Measurements from ENCODE around the gene STRN4.
A peak's percentile ranks its signal among the peaks of the same experiment; 100 is the strongest.

Gene STRN4

DNA sequence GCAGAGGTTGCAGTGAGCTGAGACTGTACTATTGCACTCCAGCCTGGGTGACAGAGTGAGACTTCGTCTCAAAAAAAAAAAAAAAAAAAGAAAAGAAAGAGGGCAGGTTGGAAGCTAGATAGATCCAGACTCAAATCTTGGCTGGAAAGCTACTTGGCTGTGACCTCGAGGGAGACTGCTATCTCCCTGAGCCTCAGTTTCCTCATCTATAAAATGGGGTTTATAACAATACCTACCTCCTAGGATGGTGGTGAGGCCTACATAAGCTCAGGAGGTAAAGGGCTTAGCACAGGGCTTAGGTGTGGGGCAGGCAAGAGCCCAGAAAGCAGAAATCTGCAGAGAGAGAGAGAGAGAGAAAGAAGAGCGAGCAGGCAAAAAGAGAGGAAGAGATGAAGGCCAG is 61.1 kb downstream of the STRN4 start:
- no peak for DNase-seq (ENCODE audit: low read depth in 3 of 3, low spot score in 1 of 3)

DNA sequence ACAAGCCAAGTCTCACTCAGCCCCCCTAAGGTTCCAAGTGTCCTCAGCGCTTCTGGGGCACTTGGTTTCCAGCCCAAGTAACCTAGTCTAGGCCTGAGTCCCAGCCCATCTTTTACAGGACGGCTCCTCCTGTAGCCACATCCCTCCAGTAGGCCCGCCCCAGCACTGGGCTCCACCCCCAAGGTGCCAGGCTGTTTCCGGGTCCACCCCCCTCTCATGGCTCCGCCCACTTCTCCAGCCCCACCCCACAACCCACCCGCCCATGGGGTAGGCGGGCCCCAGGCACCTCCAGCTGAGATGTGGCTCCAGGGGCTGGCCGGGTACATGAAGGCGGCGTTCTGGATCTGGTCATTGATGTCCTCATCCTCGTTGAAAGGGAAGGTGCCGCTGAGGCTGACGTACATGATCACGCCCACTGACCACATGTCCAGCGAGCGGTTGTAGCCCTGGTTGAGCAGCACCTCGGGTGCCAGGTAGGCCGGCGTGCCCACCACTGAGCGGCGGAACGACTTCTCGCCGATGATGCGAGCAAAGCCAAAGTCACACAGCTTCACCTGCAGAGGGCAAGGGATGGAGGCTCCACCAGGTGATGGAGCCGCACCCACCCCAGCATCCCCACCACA is 68.0 kb downstream of the STRN4 start:
- peak in 2 of 3 donors; percentile 16 to 35 for DNase-seq (ENCODE audit: low read depth in 3 of 3, low spot score in 1 of 3)

DNA sequence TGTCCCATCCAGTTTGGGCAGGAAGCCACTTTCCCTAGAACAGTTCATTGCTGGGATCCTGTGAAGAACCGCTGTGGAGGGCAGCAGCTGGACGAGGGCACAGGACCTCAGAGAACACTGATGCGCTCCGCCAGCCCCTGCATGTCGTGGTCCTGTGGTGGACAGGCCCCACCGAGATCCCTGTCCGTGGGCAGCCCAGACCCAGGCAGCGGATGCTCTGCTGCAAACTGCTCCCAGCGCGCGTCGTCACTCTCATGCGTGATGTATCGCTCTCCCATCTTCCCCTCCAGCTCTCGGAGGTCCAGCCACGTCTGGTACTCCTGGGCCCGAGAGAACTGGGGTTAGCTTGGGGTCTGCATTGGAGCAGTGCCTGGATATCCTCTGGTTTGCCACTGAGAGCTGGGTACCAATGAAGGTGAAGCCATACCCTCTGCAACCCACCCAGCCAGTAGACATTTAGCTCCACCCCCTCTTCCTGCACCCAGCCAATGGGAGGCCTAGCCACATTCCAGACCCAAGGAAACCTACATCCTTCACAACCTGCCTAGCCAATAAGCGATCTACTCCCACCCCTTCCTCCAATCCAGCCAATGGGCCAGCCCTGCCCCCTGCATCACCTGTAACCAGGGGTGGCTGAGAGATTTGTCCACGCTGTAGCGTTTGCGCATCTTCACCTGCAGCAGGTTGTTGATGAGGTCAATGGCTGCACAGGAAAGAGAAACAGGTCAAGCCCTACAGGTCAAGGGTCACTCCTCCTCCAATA is 71.7 kb downstream of the STRN4 start:
- no peak for DNase-seq (ENCODE audit: low read depth in 3 of 3, low spot score in 1 of 3)

DNA sequence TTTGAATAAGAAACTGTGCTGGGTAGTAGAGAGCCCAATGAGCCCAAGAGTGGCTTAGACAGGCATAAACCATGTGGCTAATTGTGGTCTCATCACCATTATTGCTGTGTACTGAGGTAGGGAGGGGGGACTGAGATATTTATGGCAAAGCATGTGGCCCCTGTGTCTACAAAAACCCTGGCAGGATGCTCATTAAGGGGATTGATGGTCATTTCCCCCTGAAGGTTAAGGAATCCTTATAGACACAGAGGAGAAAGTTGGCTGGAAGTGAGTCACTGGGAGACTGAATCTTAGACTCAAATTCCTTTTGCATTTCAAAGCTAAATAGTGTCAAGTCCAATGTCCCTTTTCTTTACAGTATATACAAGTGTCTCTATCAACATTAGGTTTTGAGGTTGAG is 75.4 kb downstream of the STRN4 start:
- DNase-seq (ENCODE audit: low read depth in 3 of 3, low spot score in 1 of 3), result no peak

All from stimulated activated CD4-positive, alpha-beta T cell treated with anti-CD3 and anti-CD28 coated beads, TNF-alpha, amount 100 ng/mL, for 1 hour (primary cell).